Measurements from ENCODE around the gene PTPRN2.

- TF ChIP-seq ZNF695 (CRISPR knock-in tag; IDR thresholded peaks at IDR 0.05) (no peak), CTCF (IDR thresholded peaks at IDR 0.05 in 2 of 3, conservative IDR thresholded peaks at IDR 0.05 in 1 of 3; ENCODE audit: insufficient read depth in 2 of 3, low read depth in 1 of 3, low read length in 3 of 3) (no peak), MEIS2 (IDR thresholded peaks at IDR 0.05; ENCODE audit: partially characterized antibody) (no peak)
Observed at GRCh38 chr7:157879391-157879790, 708.2 kb downstream of the PTPRN2 start.
